COLO829 (cell line): ENCODE measurements around the gene P4HTM.
A peak's percentile ranks its signal among the peaks of the same experiment; 100 is the strongest.

Experiments
- DNase-seq: peaks from one replicate; pipeline ENCODE4 v3.0.0; 2012; ENCODE audit warnings: low spot score

The P4HTM gene

GRCh38 chr3:48983096-48983495, 6.9 kb upstream of the P4HTM start:
- no peak for DNase-seq

GRCh38 chr3:48984663-48985062, 5.4 kb upstream of the P4HTM start:
- no peak for DNase-seq

GRCh38 chr3:48985831-48986376, 4.1 kb upstream of the P4HTM start:
- no peak for DNase-seq

- DNase-seq, result no peak
Observed at GRCh38 chr3:48989126-48989795, 780 bp upstream of the P4HTM start.

- DNase-seq, result no peak
Observed at GRCh38 chr3:48990636-48991469, 812 bp downstream of the P4HTM start.

GRCh38 chr3:48991851-48992545, 2.0 kb downstream of the P4HTM start:
- DNase-seq, result no peak

GRCh38 chr3:48993834-48994233, 3.8 kb downstream of the P4HTM start:
- no peak for DNase-seq

- no peak for DNase-seq
Observed at GRCh38 chr3:48996640-48997039, 6.6 kb downstream of the P4HTM start.

- DNase-seq, result no peak
Observed at GRCh38 chr3:48997102-48997635, 7.1 kb downstream of the P4HTM start.

GRCh38 chr3:48997714-48998637, 7.9 kb downstream of the P4HTM start:
- DNase-seq, result no peak

- DNase-seq, result no peak
Observed at GRCh38 chr3:48999085-48999858, 9.2 kb downstream of the P4HTM start.

- DNase-seq, result no peak
Observed at GRCh38 chr3:49001155-49001554, 11.1 kb downstream of the P4HTM start.

GRCh38 chr3:49004352-49005302, 14.6 kb downstream of the P4HTM start:
- DNase-seq, result no peak

GRCh38 chr3:49005303-49005680, 15.3 kb downstream of the P4HTM start:
- no peak for DNase-seq

GRCh38 chr3:49005998-49006397, 16.0 kb downstream of the P4HTM start:
- no peak for DNase-seq

- no peak for DNase-seq
Observed at GRCh38 chr3:49006408-49007067, 16.5 kb downstream of the P4HTM start.

GRCh38 chr3:49007068-49007770, 17.2 kb downstream of the P4HTM start, which contains the start of gene WDR6:
Gene WDR6 (plus strand): TSS chr3:49007391. CDS start chr3:49007432, 41 bp downstream.
- DNase-seq, result peak; percentile 92
